ENCODE measurements around the gene PHC1.

DNA sequence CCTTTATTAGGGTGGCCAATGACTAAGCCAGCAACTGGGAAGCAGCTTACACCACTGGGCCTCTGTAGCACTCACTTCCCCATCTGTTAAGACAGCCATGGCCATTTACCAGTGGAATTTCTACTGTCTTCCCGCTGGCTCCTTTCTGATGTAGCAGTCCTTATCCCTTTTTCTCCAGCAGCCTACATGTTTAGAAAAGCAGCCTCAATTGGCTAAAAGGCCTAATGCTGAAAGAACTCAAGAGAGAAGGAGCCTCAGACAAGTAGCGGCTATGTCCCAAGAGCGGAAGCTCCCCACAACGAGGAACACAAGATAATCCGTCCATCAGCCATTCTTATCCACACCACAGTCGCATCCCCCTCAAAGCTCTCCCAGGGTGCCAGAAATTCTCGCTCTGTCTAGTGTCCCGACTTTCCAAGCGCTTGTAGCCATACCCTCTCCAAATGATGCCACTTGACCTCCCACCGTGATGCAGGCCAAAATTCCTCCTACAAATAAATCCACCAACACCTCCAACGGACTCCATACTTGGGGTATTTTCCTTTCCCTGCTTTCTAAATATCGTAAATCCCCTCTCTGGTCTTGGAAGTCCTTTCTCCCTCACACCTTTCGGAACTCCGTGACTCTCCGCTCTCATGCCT is 34.5 kb downstream of the PHC1 start:
- TF ChIP-seq POLR2A (IDR thresholded peaks at IDR 0.05) (no peak), EP300 (IDR thresholded peaks at IDR 0.05) (no peak)
- TF ChIP-seq, protein P1, sequence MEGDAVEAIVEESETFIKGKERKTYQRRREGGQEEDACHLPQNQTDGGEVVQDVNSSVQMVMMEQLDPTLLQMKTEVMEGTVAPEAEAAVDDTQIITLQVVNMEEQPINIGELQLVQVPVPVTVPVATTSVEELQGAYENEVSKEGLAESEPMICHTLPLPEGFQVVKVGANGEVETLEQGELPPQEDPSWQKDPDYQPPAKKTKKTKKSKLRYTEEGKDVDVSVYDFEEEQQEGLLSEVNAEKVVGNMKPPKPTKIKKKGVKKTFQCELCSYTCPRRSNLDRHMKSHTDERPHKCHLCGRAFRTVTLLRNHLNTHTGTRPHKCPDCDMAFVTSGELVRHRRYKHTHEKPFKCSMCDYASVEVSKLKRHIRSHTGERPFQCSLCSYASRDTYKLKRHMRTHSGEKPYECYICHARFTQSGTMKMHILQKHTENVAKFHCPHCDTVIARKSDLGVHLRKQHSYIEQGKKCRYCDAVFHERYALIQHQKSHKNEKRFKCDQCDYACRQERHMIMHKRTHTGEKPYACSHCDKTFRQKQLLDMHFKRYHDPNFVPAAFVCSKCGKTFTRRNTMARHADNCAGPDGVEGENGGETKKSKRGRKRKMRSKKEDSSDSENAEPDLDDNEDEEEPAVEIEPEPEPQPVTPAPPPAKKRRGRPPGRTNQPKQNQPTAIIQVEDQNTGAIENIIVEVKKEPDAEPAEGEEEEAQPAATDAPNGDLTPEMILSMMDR (IDR thresholded peaks at IDR 0.05) = no peak
